ENCODE data around the gene DOK1. TPM values are rescaled to one million over a fixed set of nuclear protein-coding genes. Genes with fewer than 3 reads are reported as not detected.
"Not testable (repeated sequence)": the region's sequence is repeated elsewhere in the genome, so short reads cannot be mapped to it uniquely, and the experiment has no call there.

DOK1 gene
- total RNA-seq, 2 donors from 2014 or later, result 23.7 to 32.4 TPM

GRCh38 chr2:74551530-74551929, 3.0 kb upstream of the DOK1 start:
- Mint-ChIP-seq H3K4me3 (no peak overlapping the region), H3K9me3 (no peaks in the 10 kb centered on the region), H3K27ac (no peak overlapping the region), H3K4me1 (peaks cover 9% of the 10 kb centered on the region), H3K36me3 (ENCODE audit: low read depth) (peaks cover 16% of the 10 kb centered on the region), H3K27me3 (peaks cover 30% of the 10 kb centered on the region)
- no peak for ATAC-seq (replicated peaks)

- Mint-ChIP-seq H3K4me1 (peaks cover 9% of the 10 kb centered on the region), H3K27ac (peak overlapping the region; percentile 11), H3K27me3 (peaks cover 28% of the 10 kb centered on the region), H3K4me3 (peak overlapping the region; percentile 20), H3K9me3 (no peaks in the 10 kb centered on the region), H3K36me3 (ENCODE audit: low read depth) (peaks cover 23% of the 10 kb centered on the region)
- ATAC-seq (replicated peaks), result no peak
Observed at GRCh38 chr2:74551942-74552913, 2.3 kb upstream of the DOK1 start.

- H3K27me3 Mint-ChIP-seq, result peaks cover 23% of the 10 kb centered on the region
- peaks cover 26% of the 10 kb centered on the region for H3K36me3 Mint-ChIP-seq (ENCODE audit: low read depth)
- ATAC-seq (replicated peaks), result no peak
- H3K27ac Mint-ChIP-seq, result peak overlapping the region; percentile 66
- no peaks in the 10 kb centered on the region for H3K9me3 Mint-ChIP-seq
- H3K4me1 Mint-ChIP-seq, result peaks cover 9% of the 10 kb centered on the region
- H3K4me3 Mint-ChIP-seq, result peak overlapping the region; percentile 56
Observed at GRCh38 chr2:74552914-74553811, 1.4 kb upstream of the DOK1 start.

- peak overlapping the region; percentile 86 for H3K4me3 Mint-ChIP-seq
- peaks cover 6% of the 10 kb centered on the region for H3K4me1 Mint-ChIP-seq
- H3K36me3 Mint-ChIP-seq (ENCODE audit: low read depth), result peaks cover 26% of the 10 kb centered on the region
- peak; percentile 74 for ATAC-seq (replicated peaks)
- H3K27ac Mint-ChIP-seq, result peak overlapping the region; percentile 85
- no peaks in the 10 kb centered on the region for H3K9me3 Mint-ChIP-seq
- peaks cover 14% of the 10 kb centered on the region for H3K27me3 Mint-ChIP-seq
Observed at GRCh38 chr2:74554820-74555531, 456 bp downstream of the DOK1 start.

- peak overlapping the region; percentile 85 for H3K27ac Mint-ChIP-seq
- H3K4me1 Mint-ChIP-seq, result peaks cover 11% of the 10 kb centered on the region
- peaks cover 26% of the 10 kb centered on the region for H3K36me3 Mint-ChIP-seq (ENCODE audit: low read depth)
- ATAC-seq (replicated peaks), result no peak
- peak overlapping the region; percentile 86 for H3K4me3 Mint-ChIP-seq
- H3K9me3 Mint-ChIP-seq, result no peaks in the 10 kb centered on the region
- H3K27me3 Mint-ChIP-seq, result peaks cover 11% of the 10 kb centered on the region
Observed at GRCh38 chr2:74555610-74556103, 1.1 kb downstream of the DOK1 start.

GRCh38 chr2:74556159-74556558, 1.6 kb downstream of the DOK1 start:
- Mint-ChIP-seq H3K27me3 (peaks cover 12% of the 10 kb centered on the region), H3K27ac (no peak overlapping the region), H3K4me1 (peaks cover 12% of the 10 kb centered on the region), H3K9me3 (no peaks in the 10 kb centered on the region), H3K4me3 (peak overlapping the region; percentile 86), H3K36me3 (ENCODE audit: low read depth) (peaks cover 26% of the 10 kb centered on the region)
- ATAC-seq (replicated peaks), result no peak

- peaks cover 8% of the 10 kb centered on the region for H3K27me3 Mint-ChIP-seq
- H3K4me1 Mint-ChIP-seq, result peaks cover 12% of the 10 kb centered on the region
- H3K9me3 Mint-ChIP-seq, result no peaks in the 10 kb centered on the region
- peaks cover 26% of the 10 kb centered on the region for H3K36me3 Mint-ChIP-seq (ENCODE audit: low read depth)
- no peak overlapping the region for H3K27ac Mint-ChIP-seq
- ATAC-seq (replicated peaks), result no peak
- no peak overlapping the region for H3K4me3 Mint-ChIP-seq
Observed at GRCh38 chr2:74556831-74557370, 2.4 kb downstream of the DOK1 start.

- ATAC-seq (replicated peaks), result no peak
- H3K27me3 Mint-ChIP-seq, result peaks cover 10% of the 10 kb centered on the region
- H3K4me3 Mint-ChIP-seq, result no peak overlapping the region
- H3K27ac Mint-ChIP-seq, result no peak overlapping the region
- H3K36me3 Mint-ChIP-seq (ENCODE audit: low read depth), result peaks cover 26% of the 10 kb centered on the region
- no peaks in the 10 kb centered on the region for H3K9me3 Mint-ChIP-seq
- H3K4me1 Mint-ChIP-seq, result peaks cover 6% of the 10 kb centered on the region
Observed at GRCh38 chr2:74558284-74559230, 4.0 kb downstream of the DOK1 start.

DNA sequence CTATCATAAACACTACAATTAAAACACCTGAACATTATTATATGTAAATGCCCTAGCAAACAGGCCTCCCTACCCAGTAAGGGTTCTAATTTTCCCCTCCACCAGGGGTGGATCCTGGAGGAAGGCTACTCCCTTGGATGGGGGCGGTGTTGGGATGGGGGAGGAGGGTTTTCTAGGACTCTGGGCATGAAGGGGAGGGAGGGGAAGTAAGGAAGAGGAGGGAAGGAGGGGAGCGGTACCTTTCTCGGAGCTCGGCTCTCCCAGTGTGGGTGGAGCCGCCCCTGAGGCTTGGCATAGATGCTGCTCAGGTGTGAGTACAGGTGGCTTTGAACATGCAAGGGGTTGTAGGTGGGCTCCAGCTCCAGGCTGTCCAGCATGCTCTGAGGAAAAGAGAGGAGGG, 5.4 kb downstream of the DOK1 start:
- Mint-ChIP-seq H3K27me3 (peaks cover 15% of the 10 kb centered on the region), H3K27ac (no peak overlapping the region)
- no peak for ATAC-seq (replicated peaks)

DNA sequence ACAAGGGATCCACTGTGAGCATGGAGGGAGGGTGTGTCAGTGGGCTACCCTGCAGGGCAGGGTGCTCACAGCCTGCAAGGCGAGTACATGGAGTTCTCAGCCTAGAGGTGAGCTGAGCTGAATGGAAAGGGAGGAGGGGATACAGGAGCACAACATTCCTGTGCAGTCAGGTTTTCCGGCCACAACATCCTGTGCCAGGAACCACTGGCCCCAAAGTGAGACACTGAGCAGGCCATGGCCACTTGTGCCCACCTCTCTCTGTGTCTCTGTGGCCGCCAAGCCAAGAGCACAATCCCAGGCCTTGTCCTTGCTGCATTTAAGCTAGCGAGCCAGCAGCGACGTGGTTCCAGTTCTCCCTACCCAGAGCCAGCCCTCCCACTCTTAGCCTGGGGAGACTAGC, 6.1 kb downstream of the DOK1 start:
- no peaks in the 10 kb centered on the region for H3K9me3 Mint-ChIP-seq
- no peak overlapping the region for H3K4me3 Mint-ChIP-seq
- ATAC-seq (replicated peaks), result no peak
- peaks cover 16% of the 10 kb centered on the region for H3K36me3 Mint-ChIP-seq (ENCODE audit: low read depth)
- H3K4me1 Mint-ChIP-seq, result peaks cover 6% of the 10 kb centered on the region
- peaks cover 15% of the 10 kb centered on the region for H3K27me3 Mint-ChIP-seq
- H3K27ac Mint-ChIP-seq, result peak overlapping the region; percentile 70

More for the DNA sequence above, 5.4 kb downstream of the DOK1 start:
- no peaks in the 10 kb centered on the region for H3K9me3 Mint-ChIP-seq
- H3K36me3 Mint-ChIP-seq (ENCODE audit: low read depth), result peaks cover 22% of the 10 kb centered on the region
- peaks cover 6% of the 10 kb centered on the region for H3K4me1 Mint-ChIP-seq
- H3K4me3 Mint-ChIP-seq, result no peak overlapping the region

DNA sequence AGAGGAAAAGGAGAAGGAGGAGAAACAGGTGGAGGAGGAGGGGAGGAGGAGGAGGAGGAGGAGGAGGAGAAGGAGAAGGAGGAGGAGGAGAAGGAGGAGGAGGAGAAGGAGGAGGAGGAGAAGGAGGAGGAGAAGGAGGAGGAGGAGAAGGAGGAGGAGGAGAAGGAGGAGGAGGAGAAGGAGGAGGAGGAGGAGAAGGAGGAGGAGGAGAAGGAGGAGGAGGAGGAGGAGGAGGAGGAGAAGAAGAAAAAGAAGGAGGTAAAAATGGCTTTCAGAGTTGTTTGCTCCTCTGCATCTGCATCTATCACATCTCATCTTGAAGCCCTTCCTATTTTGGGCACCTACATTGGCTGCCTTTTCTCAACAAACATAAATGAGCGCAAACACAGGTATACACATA, 6.5 kb downstream of the DOK1 start:
- peaks cover 15% of the 10 kb centered on the region for H3K36me3 Mint-ChIP-seq (ENCODE audit: low read depth)
- not testable (repeated sequence) for H3K9me3 Mint-ChIP-seq; ATAC-seq (replicated peaks); H3K4me1 Mint-ChIP-seq; H3K4me3 Mint-ChIP-seq; H3K27ac Mint-ChIP-seq
- H3K27me3 Mint-ChIP-seq, result peaks cover 18% of the 10 kb centered on the region

DNA sequence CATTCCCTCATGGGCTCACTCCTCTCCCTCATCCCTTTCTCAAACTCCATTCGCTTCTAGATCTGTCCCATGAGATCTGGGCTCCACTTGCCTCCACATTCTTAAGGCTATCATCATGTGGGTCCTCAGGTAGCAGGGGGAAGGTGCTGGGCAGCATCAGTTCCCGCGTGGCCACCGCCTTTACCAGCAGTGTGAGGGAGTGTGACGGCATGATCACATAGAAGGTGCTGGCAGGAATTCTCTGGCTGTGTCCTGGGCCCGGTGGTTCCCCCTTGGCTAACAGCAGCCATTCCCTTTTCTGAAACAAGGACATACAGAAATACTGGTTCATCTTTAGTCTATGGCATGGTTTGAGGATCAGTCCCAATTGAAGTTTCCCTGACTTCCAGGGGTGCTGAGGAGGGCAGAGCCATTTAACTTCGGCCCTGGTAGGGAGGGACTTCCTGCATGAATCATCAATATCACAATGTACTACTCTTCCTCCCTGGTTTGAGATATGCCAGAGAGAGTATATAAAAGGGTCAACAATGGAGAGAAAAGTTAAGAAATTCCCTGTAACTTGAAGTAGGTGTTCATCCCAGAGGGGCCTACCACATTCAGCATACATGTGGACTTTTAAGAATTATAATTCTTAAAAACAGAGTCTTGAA, 7.7 kb downstream of the DOK1 start:
- Mint-ChIP-seq H3K9me3 (no peaks in the 10 kb centered on the region), H3K4me3 (no peak overlapping the region), H3K4me1 (peaks cover 16% of the 10 kb centered on the region), H3K36me3 (ENCODE audit: low read depth) (peaks cover 3% of the 10 kb centered on the region), H3K27ac (no peak overlapping the region), H3K27me3 (peaks cover 18% of the 10 kb centered on the region)
- ATAC-seq (replicated peaks), result no peak

All from activated T-helper 17 cell treated with anti-CD3 and anti-CD28 coated beads, Interleukin-2, amount 50 U/mL, for 72 hours (primary cell).